Measurements from ENCODE around the gene PDE3A.

The PDE3A gene

GRCh38 chr12:20426957-20427356, 58.6 kb downstream of the PDE3A start:
- no peak overlapping the region for H3K4me3 ChIP-seq (ENCODE audit: low read depth, low read length)
- TF ChIP-seq CTCF (IDR thresholded peaks at IDR 0.05; ENCODE audit: low read depth, low read length, missing control alignments), result no peak
- no peak for DNase-seq (ENCODE audit: low read depth)
- in situ Hi-C loops (cut with HindIII; ENCODE audit: low sequenced_read_pairs), result no loop called here

DNA sequence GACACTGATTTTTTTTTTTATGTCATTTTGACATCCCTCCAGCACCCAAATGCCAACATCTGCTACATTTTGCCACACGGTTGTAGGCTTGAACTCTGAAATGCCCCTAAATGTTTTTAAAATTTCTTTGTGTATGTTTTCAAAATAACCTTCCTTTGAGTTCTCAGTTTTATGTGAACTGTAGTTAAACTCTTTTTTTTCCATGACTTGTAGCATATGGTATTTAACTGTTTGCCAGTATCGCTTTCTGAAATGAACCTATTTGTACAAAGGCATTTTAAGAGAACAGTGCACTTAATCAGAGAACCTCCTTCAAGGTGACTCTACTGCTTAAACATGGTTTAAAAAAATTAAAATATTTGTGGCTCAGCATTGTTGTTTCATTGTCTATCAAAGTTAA, 61.5 kb downstream of the PDE3A start:
- no peak for DNase-seq (ENCODE audit: low read depth)
- in situ Hi-C loops (cut with HindIII; ENCODE audit: low sequenced_read_pairs), result no loop called here
- TF ChIP-seq CTCF (IDR thresholded peaks at IDR 0.05; ENCODE audit: low read depth, low read length, missing control alignments), result no peak
- H3K4me3 ChIP-seq (ENCODE audit: low read depth, low read length), result no peak overlapping the region

- DNase-seq (ENCODE audit: low read depth), result no peak
- no peak for TF ChIP-seq CTCF (IDR thresholded peaks at IDR 0.05; ENCODE audit: low read depth, low read length, missing control alignments)
- in situ Hi-C loops (cut with HindIII; ENCODE audit: low sequenced_read_pairs), result no loop called here
- no peak overlapping the region for H3K4me3 ChIP-seq (ENCODE audit: low read depth, low read length)
Measured at GRCh38 chr12:20432290-20432689, 64.0 kb downstream of the PDE3A start.

- DNase-seq (ENCODE audit: low read depth), result no peak
- no peak overlapping the region for H3K4me3 ChIP-seq (ENCODE audit: low read depth, low read length)
- in situ Hi-C loops (cut with HindIII; ENCODE audit: low sequenced_read_pairs), result no loop called here
- TF ChIP-seq CTCF (IDR thresholded peaks at IDR 0.05; ENCODE audit: low read depth, low read length, missing control alignments), result no peak
Measured at GRCh38 chr12:20434996-20435395, 66.7 kb downstream of the PDE3A start.

DNA sequence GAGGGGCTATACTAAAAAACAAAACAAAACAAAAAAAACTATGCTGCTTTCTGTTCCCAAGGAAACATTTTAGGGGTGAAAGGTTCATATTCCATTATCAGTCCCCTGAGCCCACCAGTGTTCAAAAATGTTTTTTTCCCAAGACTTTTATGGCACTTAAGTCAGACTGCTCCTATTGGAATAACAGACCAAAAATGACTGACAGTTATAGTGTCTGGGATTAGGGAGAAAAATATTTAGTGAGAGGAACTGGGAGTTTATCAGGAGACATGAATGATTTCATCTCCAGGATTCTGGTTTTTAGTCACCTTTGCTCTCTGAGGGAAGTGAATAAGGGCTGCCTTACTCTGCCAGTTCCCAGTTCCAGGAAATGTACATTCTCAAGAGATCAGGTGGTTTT, 68.0 kb downstream of the PDE3A start:
- H3K4me3 ChIP-seq (ENCODE audit: low read depth, low read length), result no peak overlapping the region
- in situ Hi-C loops (cut with HindIII; ENCODE audit: low sequenced_read_pairs), result no loop called here
- DNase-seq (ENCODE audit: low read depth), result no peak
- no peak for TF ChIP-seq CTCF (IDR thresholded peaks at IDR 0.05; ENCODE audit: low read depth, low read length, missing control alignments)

- in situ Hi-C loops (cut with HindIII; ENCODE audit: low sequenced_read_pairs), result no loop called here
- no peak for TF ChIP-seq CTCF (IDR thresholded peaks at IDR 0.05; ENCODE audit: low read depth, low read length, missing control alignments)
- H3K4me3 ChIP-seq (ENCODE audit: low read depth, low read length), result no peak overlapping the region
- no peak for DNase-seq (ENCODE audit: low read depth)
Measured at GRCh38 chr12:20438299-20438779, 70.0 kb downstream of the PDE3A start.

GRCh38 chr12:20439626-20440025, 71.3 kb downstream of the PDE3A start:
- in situ Hi-C loops (cut with HindIII; ENCODE audit: low sequenced_read_pairs), result no loop called here
- no peak for TF ChIP-seq CTCF (IDR thresholded peaks at IDR 0.05; ENCODE audit: low read depth, low read length, missing control alignments)
- no peak overlapping the region for H3K4me3 ChIP-seq (ENCODE audit: low read depth, low read length)
- no peak for DNase-seq (ENCODE audit: low read depth)

All from astrocyte of the cerebellum (primary cell).